Common myeloid progenitor, CD34-positive (primary cell): ENCODE results near the gene XCR1. TPM values are rescaled to one million over a fixed set of nuclear protein-coding genes. Genes with fewer than 3 reads are reported as not detected.

Experiments used
- CTCF ChIA-PET: fragments of 350-600 bp; sonication (Branson Sonifier 250); formaldehyde crosslinking; loops from one replicate; lab custom pipeline; 2021; ENCODE audit warnings: antibody characterized with exemption; lab: Charles Lee
- POLR2A ChIA-PET: fragments of 350-600 bp; sonication (Branson Sonifier 250); formaldehyde crosslinking; loops from one replicate; lab custom pipeline; 2021; ENCODE audit warnings: antibody characterized with exemption; lab: Charles Lee
- DNase-seq, 3 donors: peaks; one replicate each; pipeline versions ENCODE4 v3.0.0 to v3.0.0-alpha.2; 2013
- H3K27ac ChIP-seq, 2 experiments: 1 replicate in 1 of 2; 2 replicates in 1 of 2; pipeline ENCODE4 v1.7.0; 2013; ENCODE audit warnings: inconsistent platforms in 2 of 2, low read length in 2 of 2, mild to moderate bottlenecking in 2 of 2, low read depth in 1 of 2, moderate library complexity in 1 of 2; ENCODE audit not compliant: severe bottlenecking in 2 of 2, insufficient read depth in 1 of 2, poor library complexity in 1 of 2
- H3K27me3 ChIP-seq, 5 experiments: replicated peaks in 2 of 5; 1 replicate in 3 of 5; 2 replicates in 2 of 5; pipeline versions ENCODE4 v1.6.1 to v1.7.0; 2013; ENCODE audit warnings: low read length in 4 of 5, mild to moderate bottlenecking in 2 of 5, moderate library complexity in 2 of 5, inconsistent platforms in 1 of 5; ENCODE audit not compliant: insufficient read depth in 5 of 5, control insufficient read depth in 4 of 5
- H3K36me3 ChIP-seq, 4 experiments: 1 replicate in 2 of 4; 2 replicates in 2 of 4; pipeline versions ENCODE4 v1.6.1 to v1.7.0; 2013; ENCODE audit warnings: low read length in 3 of 4, control low read depth in 1 of 4, mild to moderate bottlenecking in 1 of 4; ENCODE audit not compliant: control insufficient read depth in 4 of 4, insufficient read depth in 4 of 4
- H3K4me1 ChIP-seq, 4 experiments: 1 replicate in 3 of 4; 2 replicates in 1 of 4; pipeline versions ENCODE4 v1.6.1 to v1.7.1; 2013; ENCODE audit warnings: low read length in 3 of 4, mild to moderate bottlenecking in 3 of 4, control low read depth in 1 of 4, inconsistent platforms in 1 of 4, moderate library complexity in 1 of 4; ENCODE audit not compliant: control insufficient read depth in 4 of 4, insufficient read depth in 4 of 4; ENCODE audit errors: control extremely low read depth in 1 of 4
- H3K4me3 ChIP-seq, 7 experiments: 1 replicate in 4 of 7; 2 replicates in 3 of 7; pipeline versions ENCODE4 v1.5.1 to v1.7.0; 2013; ENCODE audit warnings: mild to moderate bottlenecking in 7 of 7, low read length in 6 of 7, moderate library complexity in 6 of 7, inconsistent platforms in 2 of 7, low read depth in 2 of 7, control low read depth in 1 of 7; ENCODE audit not compliant: insufficient read depth in 4 of 7, control insufficient read depth in 1 of 7; ENCODE audit errors: extremely low read depth in 1 of 7
- H3K9me3 ChIP-seq, 5 experiments: 1 replicate in 4 of 5; 2 replicates in 1 of 5; pipeline versions ENCODE4 v1.6.1 to v1.7.1; 2013; ENCODE audit warnings: low read length in 4 of 5, mild to moderate bottlenecking in 2 of 5, inconsistent platforms in 1 of 5, low read depth in 1 of 5, moderate library complexity in 1 of 5; ENCODE audit not compliant: control insufficient read depth in 4 of 5, insufficient read depth in 2 of 5; ENCODE audit errors: control extremely low read depth in 1 of 5
- WGBS: methylation state at CpG from one replicate; pipeline ENCODE4 v1.1.5; 2013; ENCODE audit not compliant: insufficient coverage; 5-methylcytosine and 5-hydroxymethylcytosine counted together
- polyA plus RNA-seq: library from polyadenylated mRNA; unstranded; fragments of 120-200 nt; gene quantifications from one replicate; pipeline ENCODE4 v1.2.1, GENCODE V29; 2013

The XCR1 gene, protein sequence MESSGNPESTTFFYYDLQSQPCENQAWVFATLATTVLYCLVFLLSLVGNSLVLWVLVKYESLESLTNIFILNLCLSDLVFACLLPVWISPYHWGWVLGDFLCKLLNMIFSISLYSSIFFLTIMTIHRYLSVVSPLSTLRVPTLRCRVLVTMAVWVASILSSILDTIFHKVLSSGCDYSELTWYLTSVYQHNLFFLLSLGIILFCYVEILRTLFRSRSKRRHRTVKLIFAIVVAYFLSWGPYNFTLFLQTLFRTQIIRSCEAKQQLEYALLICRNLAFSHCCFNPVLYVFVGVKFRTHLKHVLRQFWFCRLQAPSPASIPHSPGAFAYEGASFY
- polyA plus RNA-seq, result not detected

GRCh38 chr3:46027021-46027705, at the start of gene XCR1:
Gene XCR1, minus strand, starts transcription at chr3:46027483. Its CDS starts 5,536 bp downstream, at chr3:46021947.
- no peak for DNase-seq
- no peak within 1 kb of the TSS for H3K27ac ChIP-seq
- H3K36me3 ChIP-seq, result no peaks in the 10 kb centered on the region
- WGBS, result 95% methylated on average over 2 of the region's 3 CpGs
- no peaks in the 10 kb centered on the region for H3K27me3 ChIP-seq
- H3K4me3 ChIP-seq, result no peak within 1 kb of the TSS
- H3K9me3 ChIP-seq, result peaks cover 3 to 26% (median 19%) of the 10 kb centered on the region in 5 experiments
- no peaks in the 10 kb centered on the region for H3K4me1 ChIP-seq
- POLR2A ChIA-PET, result no interaction called here
- CTCF ChIA-PET, result interaction anchor here (1.1 kb wide), 1 partner anchor 9 kb away, joined by 3 read pairs; no protein-coding TSS in a partner anchor

DNA sequence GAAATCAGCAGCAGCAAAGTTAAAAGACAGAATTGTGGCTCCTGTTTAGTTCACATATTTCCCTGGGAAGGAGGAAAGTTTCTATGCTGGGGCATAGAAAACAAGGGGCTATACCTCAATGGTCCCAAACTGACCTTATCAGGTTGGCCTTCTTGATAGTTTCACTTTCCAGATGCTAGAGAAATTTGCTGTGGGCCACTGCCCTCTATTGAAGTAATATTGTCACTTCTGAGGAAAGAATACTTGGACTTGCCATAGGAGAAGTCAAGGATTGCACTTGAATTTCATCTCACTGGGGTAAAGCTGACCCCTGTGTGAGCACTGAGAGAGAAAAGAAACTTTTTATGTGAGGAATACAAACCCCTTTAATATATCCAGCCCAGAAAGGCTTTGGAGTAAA, 49.3 kb upstream of the XCR1 start:
- Histone ChIP-seq H3K9me3 (no peaks in the 10 kb centered on the region), H3K27me3 (no peaks in the 10 kb centered on the region), H3K36me3 (no peaks in the 10 kb centered on the region), H3K4me3 (no peak overlapping the region), H3K27ac (no peak overlapping the region), H3K4me1 (peaks cover 0 to 2% (median 1%) of the 10 kb centered on the region in 4 experiments)
- ChIA-PET CTCF (interaction anchor here (1.2 to 15.0 kb wide), 21 partner anchors 8 to 315 kb away, joined by 3 to 231 read pairs (median 7); partner anchors contain the start of genes CCR5 and CXCR6), POLR2A (interaction anchor here (1.0 kb wide), 1 partner anchor 136 kb away, joined by 5 read pairs; no protein-coding TSS in a partner anchor)
- DNase-seq, result peak in 2 of 3 donors; percentile 37 to 43

- CTCF ChIA-PET, result interaction anchor here (0.9 to 11.4 kb wide), 12 partner anchors 9 to 311 kb away, joined by 3 to 212 read pairs (median 7); partner anchors contain the start of gene CXCR6
These were observed 48.5 kb upstream of the XCR1 start for GRCh38 chr3:46075816-46076215.

DNA sequence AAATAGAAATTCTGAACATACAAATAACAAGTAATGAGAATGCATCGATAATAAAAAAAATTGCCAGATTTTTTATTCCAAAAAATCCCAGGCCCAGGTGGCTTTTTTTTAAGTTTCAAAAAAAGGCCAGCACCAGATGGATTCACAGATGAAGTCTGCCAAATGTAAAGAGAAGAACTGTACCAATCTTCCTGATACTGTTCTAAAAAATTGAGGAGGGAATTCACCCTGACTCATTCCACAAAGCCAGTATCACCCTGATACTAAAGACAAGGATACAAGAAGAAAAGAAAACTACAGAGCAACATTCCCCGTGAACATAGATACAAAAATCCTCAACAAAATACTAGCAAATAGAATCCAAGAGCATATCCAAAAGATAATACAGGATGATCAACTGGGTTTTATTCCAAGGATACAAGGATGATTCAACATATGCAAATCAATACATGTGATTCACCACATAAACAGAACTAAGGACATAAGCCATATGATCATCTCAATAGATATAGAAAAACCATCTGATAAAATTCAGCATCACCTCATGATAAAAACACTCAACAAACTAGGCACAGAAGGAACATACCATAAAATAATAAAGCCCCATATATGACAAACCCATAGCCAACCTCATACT, 44.1 kb upstream of the XCR1 start:
- ChIA-PET CTCF (no interaction called here), POLR2A (no interaction called here)
- Histone ChIP-seq H3K36me3 (no peaks in the 10 kb centered on the region), H3K4me3 (no peak overlapping the region), H3K27me3 (no peaks in the 10 kb centered on the region), H3K9me3 (no peaks in the 10 kb centered on the region), H3K27ac (no peak overlapping the region), H3K4me1 (peaks cover 3 to 21% (median 5%) of the 10 kb centered on the region in 4 experiments)
- no CpG with 5 or more reads among the region's 2 CpGs for WGBS
- no peak for DNase-seq

More at GRCh38 chr3:46075816-46076215, 48.5 kb upstream of the XCR1 start:
- POLR2A ChIA-PET, result interaction anchor here (1.0 kb wide), 1 partner anchor 135 kb away, joined by 5 read pairs; no protein-coding TSS in a partner anchor
- 100% methylated on average over 1 of the region's 1 CpG for WGBS
- H3K27ac ChIP-seq, result no peak overlapping the region
- no peak for DNase-seq
- H3K4me1 ChIP-seq, result peaks cover 0 to 10% (median 3%) of the 10 kb centered on the region in 4 experiments
- H3K36me3 ChIP-seq, result no peaks in the 10 kb centered on the region
- no peak overlapping the region for H3K4me3 ChIP-seq
- no peaks in the 10 kb centered on the region for H3K9me3 ChIP-seq
- no peaks in the 10 kb centered on the region for H3K27me3 ChIP-seq

GRCh38 chr3:46070595-46071093, 43.4 kb upstream of the XCR1 start:
- Histone ChIP-seq H3K4me1 (peaks cover 3 to 21% (median 5%) of the 10 kb centered on the region in 4 experiments), H3K27ac (no peak overlapping the region), H3K9me3 (no peaks in the 10 kb centered on the region), H3K36me3 (no peaks in the 10 kb centered on the region), H3K4me3 (no peak overlapping the region), H3K27me3 (no peaks in the 10 kb centered on the region)
- WGBS, result no CpG with 5 or more reads among the region's 1 CpG
- CTCF ChIA-PET, result no interaction called here
- POLR2A ChIA-PET, result no interaction called here
- DNase-seq, result peak in 2 of 3 donors; percentile 36 to 51

- H3K9me3 ChIP-seq, result no peaks in the 10 kb centered on the region
- ChIA-PET POLR2A (interaction anchor here (0.6 kb wide), 1 partner anchor 1830 kb away, joined by 3 read pairs; no protein-coding TSS in a partner anchor), CTCF (interaction anchor here (6.3 kb wide), 1 partner anchor 8 kb away, joined by 52 read pairs; no protein-coding TSS in a partner anchor)
- H3K4me3 ChIP-seq, result no peak overlapping the region
- 31% methylated on average over 2 of the region's 4 CpGs for WGBS
- H3K36me3 ChIP-seq, result no peaks in the 10 kb centered on the region
- DNase-seq, result no peak
- H3K27ac ChIP-seq, result no peak overlapping the region
- H3K4me1 ChIP-seq, result peaks cover 3 to 21% (median 5%) of the 10 kb centered on the region in 4 experiments
- no peaks in the 10 kb centered on the region for H3K27me3 ChIP-seq
These were observed 41.2 kb upstream of the XCR1 start for GRCh38 chr3:46068501-46068900.
